HepG2 (cell line): Measurements from ENCODE around the gene COASY. TPM values are rescaled to one million over a fixed set of nuclear protein-coding genes. Genes with fewer than 3 reads are reported as not detected.
A peak's percentile ranks its signal among the peaks of the same experiment; 100 is the strongest.

Experiments
- FIP1L1 ChIP-seq: fragments of 200-400 bp; formaldehyde crosslinking; IDR thresholded peaks from 2 replicates; pipeline ENCODE4 v1.6.1; 2018; ENCODE audit warnings: low read depth, mild to moderate bottlenecking, low read length, moderate library complexity, borderline replicate concordance; ENCODE audit not compliant: insufficient read depth
- HNF1A ChIP-seq, 2 experiments: sonication (generic) in 1 of 2; formaldehyde crosslinking in 1 of 2; IDR thresholded peaks; 2 replicates each; pipeline versions ENCODE4 v1.4.0 to v1.6.1; 2016 to 2020; ENCODE audit warnings: borderline replicate concordance in 1 of 2, low read depth in 1 of 2, mild to moderate bottlenecking in 1 of 2, missing genetic modification reagents in 1 of 2
- NAIF1 ChIP-seq: sonication (generic); formaldehyde crosslinking; IDR thresholded peaks from 2 replicates; pipeline ENCODE4 v1.5.0; 2020; ENCODE audit warnings: mild to moderate bottlenecking, missing genetic modification reagents, borderline replicate concordance
- NFE2 ChIP-seq: sonication (generic); formaldehyde crosslinking; IDR thresholded peaks from 2 replicates; pipeline ENCODE4 v1.4.0; 2020; ENCODE audit warnings: missing genetic modification reagents
- REXO4 ChIP-seq: sonication (generic); formaldehyde crosslinking; IDR thresholded peaks from 2 replicates; pipeline ENCODE4 v1.8.0; 2022; ENCODE audit warnings: missing genetic modification reagents, mild to moderate bottlenecking, borderline replicate concordance
- RNF219 ChIP-seq: sonication (generic); formaldehyde crosslinking; IDR thresholded peaks from 2 replicates; pipeline ENCODE4 v1.5.0; 2020; ENCODE audit warnings: mild to moderate bottlenecking, missing genetic modification reagents
- SOX13 ChIP-seq, 3 experiments: fragments of 450-650 bp in 1 of 3; sonication (generic) in 1 of 3; formaldehyde crosslinking in 1 of 3; IDR thresholded peaks in 2 of 3; conservative IDR thresholded peaks in 1 of 3; 2 replicates each; pipeline versions ENCODE4 v1.5.0 to v1.6.1; 2016 to 2020; ENCODE audit warnings: antibody characterized with exemption in 1 of 3, mild to moderate bottlenecking in 1 of 3, missing compliant biosample characterization in 1 of 3, missing genetic modification reagents in 1 of 3, moderate library complexity in 1 of 3
- ZBTB38 ChIP-seq: sonication (generic); formaldehyde crosslinking; IDR thresholded peaks from 2 replicates; pipeline ENCODE4 v1.5.1; 2020; ENCODE audit warnings: mild to moderate bottlenecking, missing genetic modification reagents
- ZMYM3 ChIP-seq: sonication (generic); formaldehyde crosslinking; IDR thresholded peaks from 2 replicates; pipeline ENCODE4 v1.5.1; 2020; ENCODE audit warnings: mild to moderate bottlenecking, missing genetic modification reagents
- ZNF234 ChIP-seq: sonication (generic); formaldehyde crosslinking; conservative IDR thresholded peaks from 2 replicates; pipeline ENCODE4 v1.5.1; 2020; ENCODE audit warnings: mild to moderate bottlenecking, missing genetic modification reagents
- ZNF687 ChIP-seq: sonication (generic); formaldehyde crosslinking; IDR thresholded peaks from 2 replicates; pipeline ENCODE4 v1.5.1; 2020; ENCODE audit warnings: mild to moderate bottlenecking, missing genetic modification reagents, moderate library complexity
- ZNF766 ChIP-seq: sonication (generic); formaldehyde crosslinking; IDR thresholded peaks from 2 replicates; pipeline ENCODE4 v1.5.0; 2020; ENCODE audit warnings: missing genetic modification reagents, borderline replicate concordance
- polyA plus RNA-seq, 8 experiments: library from polyadenylated mRNA; depleted of rRNA in 3 of 8; stranded (reverse) in 7 of 8; unstranded in 1 of 8; fragments of >200 nt; fragmentation: Illumina TruSeq in 4 of 8; extraction: Trizol in 4 of 8; gene quantifications; 2 replicates each; pipeline versions ENCODE4 v1.2.1 to v1.2.3, GENCODE V29; 2011 to 2016; ENCODE audit warnings: low read depth in 4 of 8, missing spikeins in 1 of 8, mixed read lengths in 1 of 8; ENCODE audit not compliant: insufficient read depth in 1 of 8
- total RNA-seq, 5 experiments: library from RNA; depleted of rRNA; stranded (reverse); fragments of >200 nt; fragmentation: Illumina TruSeq; extraction: Trizol; gene quantifications; 2 replicates each; pipeline ENCODE4 v1.2.3, GENCODE V29; 2016; ENCODE audit warnings: low read depth in 1 of 5
- TF ChIP-seq, protein P1 (sequence below): sonication (generic); formaldehyde crosslinking; IDR thresholded peaks from 2 replicates; pipeline ENCODE4 v1.5.0; 2020; ENCODE audit warnings: mild to moderate bottlenecking, missing genetic modification reagents, borderline replicate concordance

COASY gene
- total and polyA plus RNA-seq, 2 of the 13 experiments (the other 11 are each of a cell fraction or from before 2014, with no cell fraction given), result 90.7 to 125 TPM

DNA sequence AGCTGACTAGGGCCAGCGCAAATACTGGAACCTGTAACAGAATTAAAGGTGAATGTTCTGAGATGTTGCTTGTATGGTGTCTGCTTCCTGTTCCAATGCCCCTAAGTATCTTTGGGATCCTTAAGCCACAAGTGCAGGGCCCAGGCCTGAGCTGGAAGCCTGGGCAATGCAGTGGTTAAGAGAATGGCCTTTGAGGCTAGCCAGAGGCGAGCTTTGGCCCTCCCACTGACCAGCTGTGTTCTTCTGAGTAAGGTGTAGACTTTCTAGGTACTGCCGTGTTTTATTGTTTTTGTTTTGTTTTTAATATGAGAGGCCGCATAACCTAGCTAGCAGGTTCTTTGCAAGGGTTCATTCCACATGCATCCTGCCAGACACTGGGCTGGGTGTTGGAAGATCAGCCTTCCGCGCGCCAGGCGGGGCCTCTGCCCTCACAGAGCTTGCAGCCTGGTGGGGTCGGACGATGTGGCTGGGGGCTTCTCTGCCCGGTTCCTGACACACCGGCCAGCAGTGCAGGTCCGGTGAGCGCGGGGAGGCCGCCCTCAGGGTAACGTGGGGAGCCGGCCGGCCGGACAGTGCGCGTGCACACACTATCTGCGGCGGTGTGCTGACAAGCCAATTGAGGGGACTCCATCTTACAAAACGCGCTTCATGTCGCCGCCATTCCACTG lies 4.4 kb downstream of the COASY start (continued):
- TF ChIP-seq, protein P1, sequence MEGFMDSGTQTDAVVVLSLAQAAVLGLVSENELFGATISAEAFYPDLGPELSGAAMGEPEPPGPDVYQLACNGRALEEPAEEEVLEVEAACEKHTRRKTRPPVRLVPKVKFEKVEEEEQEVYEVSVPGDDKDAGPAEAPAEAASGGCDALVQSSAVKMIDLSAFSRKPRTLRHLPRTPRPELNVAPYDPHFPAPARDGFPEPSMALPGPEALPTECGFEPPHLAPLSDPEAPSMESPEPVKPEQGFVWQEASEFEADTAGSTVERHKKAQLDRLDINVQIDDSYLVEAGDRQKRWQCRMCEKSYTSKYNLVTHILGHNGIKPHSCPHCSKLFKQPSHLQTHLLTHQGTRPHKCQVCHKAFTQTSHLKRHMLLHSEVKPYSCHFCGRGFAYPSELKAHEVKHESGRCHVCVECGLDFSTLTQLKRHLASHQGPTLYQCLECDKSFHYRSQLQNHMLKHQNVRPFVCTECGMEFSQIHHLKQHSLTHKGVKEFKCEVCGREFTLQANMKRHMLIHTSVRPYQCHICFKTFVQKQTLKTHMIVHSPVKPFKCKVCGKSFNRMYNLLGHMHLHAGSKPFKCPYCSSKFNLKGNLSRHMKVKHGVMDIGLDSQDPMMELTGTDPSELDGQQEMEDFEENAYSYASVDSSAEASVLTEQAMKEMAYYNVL (CRISPR knock-in tag), result 0 out of 2 replicates have a peak, but pooled peaks have one; percentile 5
- no peak for TF ChIP-seq NFE2 (CRISPR knock-in tag)
- no peak for TF ChIP-seq SOX13 (IDR thresholded peaks at IDR 0.05)
- TF ChIP-seq SOX13 (CRISPR knock-in tag; conservative IDR thresholded peaks at IDR 0.05 in 1 of 2, IDR thresholded peaks at IDR 0.05 in 1 of 2), result peak in 1 of 2 experiments; percentile 51; a peak in 1 of 4 replicates
- TF ChIP-seq ZNF687 (CRISPR knock-in tag), result no peak
- peak; percentile 86; the same call in 1 of the 2 replicates for TF ChIP-seq FIP1L1
- 0 out of 2 replicates have a peak, but pooled peaks have one; percentile 46 for TF ChIP-seq ZMYM3 (CRISPR knock-in tag)
- peak; percentile 100 for TF ChIP-seq ZBTB38 (CRISPR knock-in tag)
- TF ChIP-seq REXO4, result 0 out of 2 replicates have a peak, but pooled peaks have one; percentile 45
- 0 out of 2 replicates have a peak, but pooled peaks have one; percentile 48 for TF ChIP-seq NAIF1 (CRISPR knock-in tag)
- TF ChIP-seq ZNF234 (CRISPR knock-in tag), result no peak
- peak; percentile 26; the same call in 1 of the 2 replicates for TF ChIP-seq ZNF766 (CRISPR knock-in tag)
- no peak for TF ChIP-seq HNF1A (IDR thresholded peaks at IDR 0.05; ENCODE audit: low read depth)
- no peak for TF ChIP-seq HNF1A (CRISPR knock-in tag; IDR thresholded peaks at IDR 0.05; ENCODE audit: borderline replicate concordance)
- 0 out of 2 replicates have a peak, but pooled peaks have one; percentile 6 for TF ChIP-seq RNF219
